Progenitor cell of endocrine pancreas (in vitro differentiated cells): ENCODE measurements around the gene ATXN2. TPM values are rescaled to one million over a fixed set of nuclear protein-coding genes. Genes with fewer than 3 reads are reported as not detected.

Experiments used
- DNase-seq: peaks from one replicate; pipeline ENCODE4 v3.0.0; 2021; ENCODE audit warnings: low spot score; ENCODE audit not compliant: unreplicated experiment
- H3K27ac Mint-ChIP-seq: 2 replicates; pipeline ENCODE4 v1.8.0; 2021; ENCODE audit warnings: mild to moderate bottlenecking, moderate library complexity, mixed read lengths
- H3K27me3 Mint-ChIP-seq: 2 replicates; pipeline ENCODE4 v1.8.0; 2021; ENCODE audit warnings: mixed read lengths
- H3K36me3 Mint-ChIP-seq: 2 replicates; pipeline ENCODE4 v1.8.0; 2022; ENCODE audit warnings: mixed read lengths; ENCODE audit not compliant: insufficient read depth
- H3K4me1 Mint-ChIP-seq: 2 replicates; pipeline ENCODE4 v1.8.0; 2021; ENCODE audit warnings: low read depth, mixed read lengths
- H3K4me3 Mint-ChIP-seq: 2 replicates; pipeline ENCODE4 v1.8.0; 2021; ENCODE audit warnings: low read depth, mild to moderate bottlenecking, moderate library complexity, mixed read lengths
- H3K9me3 Mint-ChIP-seq: 2 replicates; pipeline ENCODE4 v1.8.0; 2021; ENCODE audit warnings: low read depth, mixed read lengths
- total RNA-seq: library from RNA; stranded (reverse); gene quantifications from 2 replicates; pipeline ENCODE4 v1.2.1, GENCODE V29; 2021
- TF ChIP-seq, protein P1 (sequence below): fragments of 200-600 bp; sonication (generic); IDR thresholded peaks from one replicate; pipeline ENCODE4 v1.5.0; 2021; ENCODE audit warnings: antibody characterized with exemption, mild to moderate bottlenecking; ENCODE audit not compliant: unreplicated experiment

ATXN2 gene
- total RNA-seq, 1 donor from 2014 or later, result 81.7 TPM

DNA sequence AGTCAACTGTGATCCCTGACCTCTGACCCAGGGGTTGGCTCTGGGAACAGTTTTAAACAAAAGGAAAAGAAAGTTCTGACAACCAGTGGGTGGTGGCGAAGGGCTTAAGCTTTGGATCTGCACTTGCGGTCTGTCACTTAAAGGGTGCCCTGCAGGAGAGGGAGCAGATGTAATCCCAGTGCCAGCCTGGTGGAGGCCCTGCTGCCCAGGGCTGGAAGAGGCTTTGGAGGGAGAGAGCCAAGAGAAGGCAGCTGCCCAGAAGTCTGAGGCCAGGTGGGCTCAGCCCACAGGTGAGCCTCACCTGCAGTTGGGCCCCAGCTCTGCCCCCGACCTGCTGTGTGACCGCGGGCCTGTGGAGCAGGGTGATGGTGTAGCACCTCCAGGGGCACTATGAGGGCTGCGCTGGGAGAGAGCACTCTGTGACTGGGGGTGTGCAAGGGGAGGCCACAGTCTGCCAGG is 174.3 kb downstream of the ATXN2 start:
- no peak overlapping the region for H3K4me3 Mint-ChIP-seq
- no peak overlapping the region for H3K27ac Mint-ChIP-seq
- H3K9me3 Mint-ChIP-seq, result no peaks in the 10 kb centered on the region

DNA sequence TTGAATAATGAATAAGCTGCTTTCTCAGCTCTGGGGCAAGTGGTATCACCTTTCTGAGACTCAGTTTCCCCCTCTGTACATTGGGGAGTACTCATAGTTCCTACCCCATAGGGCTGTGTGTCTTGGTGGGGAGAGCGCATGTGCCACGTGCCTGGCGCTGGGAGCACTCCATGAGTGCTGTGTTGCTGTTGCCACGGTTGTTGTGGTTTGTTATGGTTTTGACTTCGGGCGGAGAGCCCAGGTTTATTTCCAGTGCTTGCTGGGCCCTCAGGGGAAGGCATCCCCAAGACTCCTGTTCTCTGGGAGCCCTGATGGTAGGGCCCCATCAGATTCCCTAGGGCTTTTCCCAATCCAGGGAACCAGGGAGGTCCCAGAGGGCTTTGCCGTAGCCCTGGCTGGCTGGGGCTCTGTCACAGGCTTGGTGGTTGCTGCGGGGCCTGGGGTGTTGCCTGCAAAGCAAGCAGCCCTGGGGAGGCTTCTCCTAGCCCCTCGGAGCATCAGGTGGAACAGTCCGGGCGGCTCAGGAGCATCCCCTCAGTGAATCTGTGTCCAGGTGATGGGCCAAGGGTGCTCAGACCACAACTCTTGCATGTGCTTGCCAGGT is 174.8 kb downstream of the ATXN2 start:
- no peak overlapping the region for H3K27ac Mint-ChIP-seq
- H3K4me3 Mint-ChIP-seq, result no peak overlapping the region
- no peaks in the 10 kb centered on the region for H3K36me3 Mint-ChIP-seq
- H3K9me3 Mint-ChIP-seq, result no peaks in the 10 kb centered on the region
- no peak for DNase-seq
- TF ChIP-seq, protein P1, sequence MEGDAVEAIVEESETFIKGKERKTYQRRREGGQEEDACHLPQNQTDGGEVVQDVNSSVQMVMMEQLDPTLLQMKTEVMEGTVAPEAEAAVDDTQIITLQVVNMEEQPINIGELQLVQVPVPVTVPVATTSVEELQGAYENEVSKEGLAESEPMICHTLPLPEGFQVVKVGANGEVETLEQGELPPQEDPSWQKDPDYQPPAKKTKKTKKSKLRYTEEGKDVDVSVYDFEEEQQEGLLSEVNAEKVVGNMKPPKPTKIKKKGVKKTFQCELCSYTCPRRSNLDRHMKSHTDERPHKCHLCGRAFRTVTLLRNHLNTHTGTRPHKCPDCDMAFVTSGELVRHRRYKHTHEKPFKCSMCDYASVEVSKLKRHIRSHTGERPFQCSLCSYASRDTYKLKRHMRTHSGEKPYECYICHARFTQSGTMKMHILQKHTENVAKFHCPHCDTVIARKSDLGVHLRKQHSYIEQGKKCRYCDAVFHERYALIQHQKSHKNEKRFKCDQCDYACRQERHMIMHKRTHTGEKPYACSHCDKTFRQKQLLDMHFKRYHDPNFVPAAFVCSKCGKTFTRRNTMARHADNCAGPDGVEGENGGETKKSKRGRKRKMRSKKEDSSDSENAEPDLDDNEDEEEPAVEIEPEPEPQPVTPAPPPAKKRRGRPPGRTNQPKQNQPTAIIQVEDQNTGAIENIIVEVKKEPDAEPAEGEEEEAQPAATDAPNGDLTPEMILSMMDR, result no peak
- peaks cover 4% of the 10 kb centered on the region for H3K27me3 Mint-ChIP-seq
- no peaks in the 10 kb centered on the region for H3K4me1 Mint-ChIP-seq

More for the DNA sequence above, 174.3 kb downstream of the ATXN2 start:
- TF ChIP-seq, protein P1, result peak; percentile 28
- Mint-ChIP-seq H3K27me3 (peaks cover 4% of the 10 kb centered on the region), H3K36me3 (no peaks in the 10 kb centered on the region), H3K4me1 (no peaks in the 10 kb centered on the region)
- DNase-seq, result no peak

DNA sequence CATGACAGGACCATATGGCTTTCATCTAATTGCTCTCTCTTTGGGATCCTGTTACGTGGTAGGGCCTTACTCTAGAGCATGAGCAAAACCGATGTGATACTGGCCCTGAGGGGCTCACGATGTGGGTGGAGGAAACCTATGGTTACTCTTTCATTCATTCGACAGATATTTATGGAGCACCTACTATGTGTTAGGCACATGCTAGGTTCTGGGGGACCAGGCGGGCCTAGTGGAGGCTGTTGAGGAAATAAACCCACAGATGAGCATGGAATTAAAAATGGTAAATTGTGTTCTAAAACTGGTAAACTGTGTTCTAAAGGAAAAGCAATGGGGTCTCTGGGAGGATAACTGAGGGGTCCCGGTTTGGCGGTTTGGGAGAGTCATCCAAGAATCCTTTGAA is 178.6 kb downstream of the ATXN2 start:
- Mint-ChIP-seq H3K27ac (no peak overlapping the region), H3K9me3 (no peaks in the 10 kb centered on the region), H3K4me1 (no peaks in the 10 kb centered on the region), H3K36me3 (no peaks in the 10 kb centered on the region), H3K27me3 (no peaks in the 10 kb centered on the region), H3K4me3 (no peak overlapping the region)
- TF ChIP-seq, protein P1, result no peak
- no peak for DNase-seq

DNA sequence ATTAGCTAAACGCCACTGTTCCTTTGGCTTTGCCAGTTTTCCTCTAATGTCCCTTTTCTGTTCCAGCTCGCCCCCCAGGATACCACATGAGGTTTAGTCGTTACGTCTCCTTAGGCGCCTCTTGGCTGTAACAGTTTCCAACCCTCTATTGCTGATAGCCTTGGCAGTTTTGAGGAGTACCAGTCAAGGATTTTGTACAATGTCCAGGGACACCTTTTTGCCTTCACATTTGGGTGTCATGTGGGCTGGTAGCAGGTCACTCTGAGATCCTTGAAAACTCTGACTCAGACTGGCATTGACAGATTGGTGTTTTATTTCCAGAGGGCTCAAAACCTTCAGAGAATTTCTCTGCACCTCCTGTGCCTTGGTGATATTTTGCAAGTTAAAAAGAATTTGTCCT is 179.3 kb downstream of the ATXN2 start:
- no peaks in the 10 kb centered on the region for H3K9me3 Mint-ChIP-seq
- H3K27ac Mint-ChIP-seq, result no peak overlapping the region
- H3K4me3 Mint-ChIP-seq, result no peak overlapping the region
- DNase-seq, result no peak
- TF ChIP-seq, protein P1, result no peak
- H3K27me3 Mint-ChIP-seq, result no peaks in the 10 kb centered on the region
- no peaks in the 10 kb centered on the region for H3K4me1 Mint-ChIP-seq
- H3K36me3 Mint-ChIP-seq, result no peaks in the 10 kb centered on the region

DNA sequence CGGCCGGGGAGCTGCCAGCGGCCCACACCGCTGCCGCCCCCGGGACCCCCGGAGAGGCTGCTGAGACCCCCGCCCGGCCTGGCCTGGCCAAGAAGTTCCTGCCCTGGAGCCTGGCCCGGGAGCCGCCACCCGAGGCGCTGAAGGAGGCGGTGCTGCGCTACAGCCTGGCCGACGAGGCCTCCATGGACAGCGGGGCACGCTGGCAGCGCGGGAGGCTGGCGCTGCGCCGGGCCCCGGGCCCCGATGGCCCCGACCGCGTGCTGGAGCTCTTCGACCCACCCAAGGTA is 180.6 kb downstream of the ATXN2 start:
- Mint-ChIP-seq H3K9me3 (no peaks in the 10 kb centered on the region), H3K4me3 (no peak overlapping the region), H3K27ac (no peak overlapping the region), H3K27me3 (peaks cover 3% of the 10 kb centered on the region), H3K36me3 (no peaks in the 10 kb centered on the region), H3K4me1 (no peaks in the 10 kb centered on the region)
- no peak for DNase-seq
- TF ChIP-seq, protein P1, result no peak
